Skeletal muscle cell (primary cell): ENCODE results near the gene ATP5PF.
"Not testable (repeated sequence)": the region's sequence is repeated elsewhere in the genome, so short reads cannot be mapped to it uniquely, and the experiment has no call there.

ENCODE experiments used
- DNase-seq: peaks from one replicate; pipeline ENCODE4 v3.0.0-alpha.2; 2010; ENCODE audit warnings: low read depth
- H3K4me3 ChIP-seq: 2 replicates; pipeline ENCODE4 v1.5.1; 2011; ENCODE audit warnings: low read depth, mild to moderate bottlenecking, control low read depth, low read length, moderate library complexity

ATP5PF gene

DNA sequence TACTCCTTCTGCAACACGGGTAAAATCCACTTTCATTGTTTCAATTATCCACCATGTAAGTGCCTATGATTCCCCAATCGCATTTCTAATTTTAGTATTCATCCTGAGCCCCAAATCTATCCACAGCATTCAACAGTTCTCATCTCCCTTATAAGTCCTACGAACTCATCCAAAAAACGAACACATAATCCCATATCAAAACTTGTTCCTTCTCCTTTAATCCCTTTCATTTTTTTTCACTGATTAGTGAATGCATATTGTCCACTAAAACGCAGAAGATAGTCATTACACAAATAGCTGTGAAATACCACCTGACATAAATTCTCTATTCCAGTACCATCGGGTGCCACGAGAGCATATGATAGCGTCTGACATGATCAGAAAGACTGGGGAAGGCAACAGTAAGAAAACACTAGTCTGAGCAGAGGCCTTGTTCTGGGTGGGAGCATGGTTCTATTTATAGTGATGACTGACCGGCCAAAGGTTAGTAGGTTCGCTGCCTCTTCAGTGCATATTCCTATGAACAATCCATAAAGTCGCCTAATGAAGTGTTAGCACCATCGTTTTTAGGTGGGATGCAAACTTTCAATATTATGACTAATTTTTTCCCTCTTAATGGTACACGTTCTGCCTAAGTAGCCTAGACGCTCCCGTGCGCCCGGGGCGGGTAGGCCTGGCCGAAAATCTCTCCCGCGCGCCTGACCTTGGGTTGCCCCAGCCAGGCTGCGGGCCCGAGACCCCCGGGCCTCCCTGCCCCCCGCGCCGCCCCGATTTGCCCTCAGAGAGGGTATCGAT is 648 bp downstream of the ATP5PF start:
- H3K4me3 ChIP-seq, result peak overlapping the region; percentile 69
- no peak for DNase-seq

DNA sequence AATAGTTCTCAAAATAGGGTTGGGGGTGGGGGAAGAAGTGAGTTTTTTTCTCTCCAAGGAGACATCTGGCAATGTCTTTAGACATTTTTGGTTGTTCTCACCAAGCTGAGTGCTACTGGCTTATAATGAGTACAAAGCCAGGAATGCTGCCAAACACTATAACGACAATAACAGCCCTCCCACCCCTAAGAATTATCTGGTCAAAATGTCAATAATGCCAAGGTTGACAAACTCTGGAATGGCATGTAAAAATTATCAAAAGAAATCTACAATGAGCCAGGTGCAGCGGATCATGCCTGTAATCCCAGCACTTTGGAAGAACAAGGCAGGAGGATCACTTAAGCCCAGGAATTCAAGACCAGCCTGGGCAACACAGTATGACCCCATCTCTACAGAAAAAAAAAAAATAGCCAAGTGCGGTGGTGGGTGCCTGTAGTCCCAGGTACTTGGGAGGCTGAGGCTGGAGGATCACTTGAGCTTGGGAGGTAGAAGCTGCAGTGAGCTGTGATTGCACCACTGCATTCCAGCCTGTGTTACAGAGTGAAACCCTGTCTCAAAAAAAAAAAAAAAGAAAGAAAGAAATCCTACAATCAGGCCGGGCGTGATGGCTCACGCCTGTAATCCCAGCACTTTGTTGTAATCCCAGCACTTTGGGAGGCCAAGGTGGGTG is 2.5 kb downstream of the ATP5PF start:
- H3K4me3 ChIP-seq, result no peak overlapping the region
- no peak for DNase-seq

- no peak for DNase-seq
- H3K4me3 ChIP-seq, result no peak overlapping the region
Measured at GRCh38 chr21:25722631-25723030, 12.1 kb downstream of the ATP5PF start.

DNA sequence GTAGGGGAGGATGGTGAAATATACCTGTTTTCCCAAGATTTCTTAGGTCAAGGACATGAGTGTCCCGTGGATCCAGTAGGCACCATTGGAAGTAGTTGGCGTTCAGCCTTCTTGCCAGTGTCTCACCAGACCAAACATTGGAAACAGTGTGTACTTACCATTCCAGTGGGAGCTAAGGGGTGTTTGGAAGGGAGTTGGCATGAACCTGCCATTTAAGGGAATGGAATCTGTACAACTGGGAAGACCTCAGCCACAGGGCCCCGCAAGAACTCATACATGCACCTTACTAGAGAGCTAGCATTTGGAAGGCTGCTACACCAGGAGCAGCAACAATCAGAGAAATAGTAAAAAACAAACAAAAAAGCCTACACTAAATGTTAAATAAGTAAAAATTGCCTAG is 12.7 kb downstream of the ATP5PF start:
- no peak for DNase-seq
- H3K4me3 ChIP-seq, result no peak overlapping the region

- H3K4me3 ChIP-seq, result no peak overlapping the region
- no peak for DNase-seq
Measured at GRCh38 chr21:25717491-25718147, 17.1 kb downstream of the ATP5PF start.

- H3K4me3 ChIP-seq, DNase-seq: not testable (repeated sequence)
Measured at GRCh38 chr21:25714066-25714465, 20.6 kb downstream of the ATP5PF start.

DNA sequence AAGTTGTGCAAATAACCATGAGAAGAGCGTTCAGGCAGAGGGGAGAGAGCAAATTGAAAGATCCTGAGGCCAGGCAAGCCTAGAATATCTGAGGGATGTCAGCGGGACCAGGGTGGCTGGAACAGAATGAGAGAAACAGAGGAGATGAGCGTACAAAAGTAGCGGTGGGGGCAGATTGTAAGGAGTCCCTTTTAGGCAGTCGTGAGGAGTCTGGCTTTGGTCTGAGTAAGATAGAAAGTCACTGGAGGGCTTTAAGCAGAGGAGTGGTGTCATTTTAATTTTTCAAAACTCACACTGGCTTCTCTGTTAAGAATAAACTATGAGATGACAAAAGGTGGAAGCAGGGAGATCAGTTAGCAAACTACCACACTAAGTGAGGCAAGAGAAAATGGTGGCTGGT is 24.2 kb downstream of the ATP5PF start:
- DNase-seq, result no peak
- H3K4me3 ChIP-seq, result no peak overlapping the region

DNA sequence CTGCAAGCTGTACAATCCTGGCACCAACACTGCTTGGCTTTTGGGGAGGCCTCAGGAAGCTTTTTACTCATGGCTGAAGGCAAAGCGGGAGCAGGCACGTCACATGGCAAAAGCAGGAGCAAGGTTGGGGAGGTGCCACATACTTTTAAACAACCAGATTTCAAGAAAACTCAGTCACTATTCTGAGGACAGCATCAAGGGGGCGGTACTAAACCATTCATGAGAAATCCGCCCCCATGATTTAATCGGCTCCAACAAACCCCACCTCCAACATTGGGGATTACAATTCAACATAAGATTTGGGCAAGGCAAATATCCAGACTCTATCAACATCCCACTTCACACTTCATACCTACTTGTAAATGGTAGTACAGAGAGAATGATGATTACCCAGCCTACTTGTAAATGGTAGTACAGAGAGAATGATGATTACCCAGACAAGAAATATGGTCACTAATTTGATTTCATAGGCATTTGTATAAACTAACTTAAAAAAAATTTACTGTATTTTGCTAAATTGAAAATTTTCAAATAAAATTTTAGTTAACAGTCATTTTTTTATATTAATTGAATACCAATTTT is 24.9 kb downstream of the ATP5PF start:
- no peak overlapping the region for H3K4me3 ChIP-seq
- no peak for DNase-seq

GRCh38 chr21:25708467-25709065 is 26.1 kb downstream of the ATP5PF start:
- no peak overlapping the region for H3K4me3 ChIP-seq
- peak; percentile 4 for DNase-seq

DNA sequence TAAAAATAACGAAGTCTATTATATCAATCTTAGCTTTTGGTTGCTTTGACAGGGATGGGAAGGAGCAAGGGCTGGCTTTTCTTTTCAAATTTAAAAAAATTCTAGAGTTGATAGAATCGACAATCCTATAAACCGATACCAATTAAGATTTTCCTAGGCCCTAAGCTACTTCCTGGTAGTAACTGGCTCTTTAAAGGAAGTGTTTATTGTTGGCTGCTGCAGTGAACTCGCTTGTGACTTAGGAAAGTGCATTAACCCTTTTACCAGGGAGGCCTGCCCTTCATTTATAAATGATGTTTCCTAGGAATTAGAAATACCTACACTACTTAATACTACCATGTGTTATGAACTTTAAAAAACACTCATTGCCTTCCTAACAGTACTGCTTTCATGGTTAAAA is 33.2 kb downstream of the ATP5PF start:
- DNase-seq, result no peak
- H3K4me3 ChIP-seq, result no peak overlapping the region

- H3K4me3 ChIP-seq, result no peak overlapping the region
- DNase-seq, result no peak
Measured at GRCh38 chr21:25700741-25701140, 34.0 kb downstream of the ATP5PF start.

- not testable (repeated sequence) for DNase-seq
Measured at GRCh38 chr21:25695461-25695860, 39.2 kb downstream of the ATP5PF start.

GRCh38 chr21:25691976-25692375 is 42.7 kb downstream of the ATP5PF start:
- no peak for DNase-seq
- H3K4me3 ChIP-seq, result no peak overlapping the region

More at GRCh38 chr21:25695461-25695860, 39.2 kb downstream of the ATP5PF start:
- H3K4me3 ChIP-seq, result not testable (repeated sequence)

GRCh38 chr21:25689226-25689625 is 45.5 kb downstream of the ATP5PF start:
- DNase-seq, result no peak
- no peak overlapping the region for H3K4me3 ChIP-seq

GRCh38 chr21:25688275-25689155 is 46.2 kb downstream of the ATP5PF start:
- no peak overlapping the region for H3K4me3 ChIP-seq
- DNase-seq, result no peak

DNA sequence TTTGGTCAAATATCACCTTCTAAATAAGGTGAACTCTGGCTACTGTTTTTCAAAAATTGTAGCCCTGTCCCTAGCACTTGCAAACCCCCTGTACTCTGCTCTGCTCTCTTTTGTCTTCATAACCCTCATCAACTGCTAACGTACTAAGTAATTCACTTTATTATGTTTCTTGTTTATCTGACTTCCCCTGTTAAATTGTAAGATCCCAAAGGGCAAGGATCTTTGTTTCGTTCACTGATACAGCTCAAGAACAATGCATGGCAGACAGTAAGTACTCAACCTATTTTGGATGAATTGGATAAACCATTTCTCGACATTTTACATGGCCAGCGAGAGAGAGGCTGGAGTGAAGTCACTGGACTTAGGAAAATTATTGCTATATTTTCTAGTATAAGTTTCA is 46.9 kb downstream of the ATP5PF start:
- DNase-seq, result no peak
- H3K4me3 ChIP-seq, result no peak overlapping the region

- no peak overlapping the region for H3K4me3 ChIP-seq
- no peak for DNase-seq
Measured at GRCh38 chr21:25682382-25682781, 52.3 kb downstream of the ATP5PF start.

GRCh38 chr21:25676451-25676850 is 58.3 kb downstream of the ATP5PF start:
- no peak overlapping the region for H3K4me3 ChIP-seq
- no peak for DNase-seq
